CD14-positive monocyte (primary cell): ENCODE results near the gene ELP2. TPM values are rescaled to one million over a fixed set of nuclear protein-coding genes. Genes with fewer than 3 reads are reported as not detected.

Source experiments
- DNase-seq, 3 donors: peaks; one replicate each; pipeline ENCODE4 v3.0.0-alpha.2; 2011 to 2022
- H2AFZ ChIP-seq: 2 replicates; pipeline ENCODE4 v1.6.0; 2012; ENCODE audit warnings: mild to moderate bottlenecking, low read depth, low read length, inconsistent platforms; ENCODE audit not compliant: insufficient read depth, poor library complexity, severe bottlenecking
- H3K27ac ChIP-seq, 2 donors: 1 replicate in 1 of 2; 2 replicates in 1 of 2; pipeline ENCODE4 v1.5.1; 2012 to 2013; ENCODE audit warnings: low read length in 2 of 2, control low read depth in 1 of 2, inconsistent platforms in 1 of 2, low read depth in 1 of 2, mild to moderate bottlenecking in 1 of 2
- H3K27me3 ChIP-seq, 2 donors: one replicate each; pipeline versions ENCODE4 v1.6.0 to v1.6.1; 2011 to 2013; ENCODE audit warnings: low read length in 2 of 2; ENCODE audit not compliant: control insufficient read depth in 2 of 2, insufficient read depth in 2 of 2
- H3K36me3 ChIP-seq, 2 donors: replicated peaks in 1 of 2; 1 replicate in 1 of 2; 2 replicates in 1 of 2; pipeline versions ENCODE4 v1.5.1 to v1.6.1; 2012 to 2013; ENCODE audit warnings: low read length in 2 of 2, control low read depth in 1 of 2, inconsistent platforms in 1 of 2, mild to moderate bottlenecking in 1 of 2; ENCODE audit not compliant: insufficient read depth in 2 of 2, control insufficient read depth in 1 of 2
- H3K4me1 ChIP-seq, 2 donors: 1 replicate in 1 of 2; 2 replicates in 1 of 2; pipeline versions ENCODE4 v1.5.1 to v1.6.1; 2012 to 2013; ENCODE audit warnings: low read length in 2 of 2, control low read depth in 1 of 2, inconsistent platforms in 1 of 2, mild to moderate bottlenecking in 1 of 2, moderate library complexity in 1 of 2; ENCODE audit not compliant: insufficient read depth in 2 of 2, control insufficient read depth in 1 of 2
- H3K4me2 ChIP-seq: replicated peaks from 2 replicates; pipeline ENCODE3; 2012; ENCODE audit warnings: low read length, moderate library complexity, mild to moderate bottlenecking; ENCODE audit not compliant: poor library complexity, severe bottlenecking; ENCODE audit errors: extremely low read depth
- H3K4me3 ChIP-seq, 3 experiments: fragments of 200-600 bp in 1 of 3; sonication (generic) in 1 of 3; replicated peaks in 1 of 3; 1 replicate in 2 of 3; 2 replicates in 1 of 3; pipeline ENCODE4 v1.5.1; 2011 to 2013; ENCODE audit warnings: low read length in 3 of 3, mild to moderate bottlenecking in 3 of 3, control low read depth in 2 of 3, low read depth in 2 of 3, inconsistent platforms in 1 of 3, moderate library complexity in 1 of 3
- H3K79me2 ChIP-seq: 2 replicates; pipeline ENCODE4 v1.6.0; 2012; ENCODE audit warnings: mild to moderate bottlenecking, control low read depth, inconsistent platforms, low read length, moderate library complexity; ENCODE audit not compliant: insufficient read depth
- H3K9ac ChIP-seq: 2 replicates; pipeline ENCODE4 v1.6.0; 2017; ENCODE audit warnings: low read length, mild to moderate bottlenecking; ENCODE audit not compliant: insufficient read depth, poor library complexity, severe bottlenecking
- H3K9me3 ChIP-seq, 2 donors: replicated peaks in 1 of 2; 1 replicate in 1 of 2; 2 replicates in 1 of 2; pipeline versions ENCODE4 v1.5.1 to v1.6.1; 2012 to 2013; ENCODE audit warnings: low read length in 2 of 2, control low read depth in 1 of 2; ENCODE audit not compliant: control insufficient read depth in 1 of 2, insufficient read depth in 1 of 2
- H4K20me1 ChIP-seq: 2 replicates; pipeline ENCODE4 v1.6.0; 2012; ENCODE audit warnings: mild to moderate bottlenecking, low read length, control low read depth, moderate library complexity; ENCODE audit not compliant: insufficient read depth
- H3K27ac Mint-ChIP-seq, 7 donors: one replicate each; pipeline ENCODE4 v1.8.0; 2020; ENCODE audit warnings: mild to moderate bottlenecking in 7 of 7, mixed read lengths in 7 of 7, moderate library complexity in 6 of 7, inconsistent platforms in 2 of 7
- H3K27me3 Mint-ChIP-seq, 3 donors: one replicate each; pipeline ENCODE4 v1.8.0; 2021 to 2022; ENCODE audit warnings: low read depth in 3 of 3, mild to moderate bottlenecking in 3 of 3, mixed read lengths in 3 of 3, moderate library complexity in 3 of 3, inconsistent platforms in 1 of 3
- H3K36me3 Mint-ChIP-seq, 2 donors: one replicate each; pipeline ENCODE4 v1.8.0; 2020; ENCODE audit warnings: mixed read lengths in 2 of 2, inconsistent platforms in 1 of 2, mild to moderate bottlenecking in 1 of 2
- H3K4me1 Mint-ChIP-seq: one replicate; pipeline ENCODE4 v1.8.0; 2020; ENCODE audit warnings: mild to moderate bottlenecking, mixed read lengths
- H3K4me3 Mint-ChIP-seq, 2 donors: one replicate each; pipeline ENCODE4 v1.8.0; 2020; ENCODE audit warnings: mild to moderate bottlenecking in 2 of 2, mixed read lengths in 2 of 2, moderate library complexity in 1 of 2
- H3K9me3 Mint-ChIP-seq, 7 donors: one replicate each; pipeline ENCODE4 v1.8.0; 2020 to 2022; ENCODE audit warnings: mixed read lengths in 7 of 7, mild to moderate bottlenecking in 6 of 7, moderate library complexity in 6 of 7, inconsistent platforms in 2 of 7
- WGBS: methylation state at CpG from one replicate; pipeline ENCODE4 v1.1.5; 2013; ENCODE audit warnings: missing lambda C conversion rate; ENCODE audit not compliant: insufficient coverage; 5-methylcytosine and 5-hydroxymethylcytosine counted together
- intact Hi-C, 2 donors: fragments of 100-400 bp; cut with micrococcal nuclease; formaldehyde crosslinking; loops; one replicate each; pipeline versions ENCODE4 v1.15.0 to v1.15.1; 2023
- polyA plus RNA-seq, 3 donors: library from polyadenylated mRNA; depleted of rRNA in 1 of 3; unstranded in 2 of 3; stranded (reverse) in 1 of 3; fragments of 300-500 nt in 2 of 3; fragments of >200 nt in 1 of 3; fragmentation: Illumina TruSeq in 2 of 3; gene quantifications; 1 replicate in 2 of 3; 2 replicates in 1 of 3; pipeline ENCODE4 v1.2.3, GENCODE V29; 2012 to 2021
- TF ChIP-seq, protein P1 (sequence below): fragments of 200-600 bp; IDR thresholded peaks from one replicate; pipeline ENCODE4 v1.8.0; 2022; ENCODE audit warnings: antibody characterized with exemption, mild to moderate bottlenecking

ELP2 gene
- polyA plus RNA-seq, 3 donors = 24.8 to 52.5 (median 27.1) TPM

DNA sequence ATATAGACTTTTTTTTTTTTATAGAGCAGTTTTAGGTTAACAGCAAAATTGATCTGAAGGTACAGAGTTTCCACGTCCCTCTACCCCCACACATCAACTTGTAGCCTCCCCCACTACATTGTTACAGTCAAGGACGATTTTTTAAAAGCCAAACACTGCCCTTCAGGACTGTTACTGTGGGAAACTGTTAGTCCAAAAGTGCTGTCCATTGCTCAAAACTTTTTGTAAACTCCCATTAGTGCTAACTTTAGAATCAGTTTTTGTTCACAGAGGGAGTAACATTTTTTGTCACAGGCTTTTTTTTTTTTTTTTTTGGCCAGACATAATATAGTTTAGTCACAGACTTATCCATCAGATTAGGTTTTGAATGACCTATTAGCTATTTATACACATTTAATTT lies 24.1 kb downstream of the ELP2 start:
- H3K36me3 Mint-ChIP-seq = peaks cover 74 to 82% of the 10 kb centered on the region in 2 donors
- H3K79me2 ChIP-seq = no peaks in the 10 kb centered on the region
- WGBS = no CpG with 5 or more reads among the region's 2 CpGs

DNA sequence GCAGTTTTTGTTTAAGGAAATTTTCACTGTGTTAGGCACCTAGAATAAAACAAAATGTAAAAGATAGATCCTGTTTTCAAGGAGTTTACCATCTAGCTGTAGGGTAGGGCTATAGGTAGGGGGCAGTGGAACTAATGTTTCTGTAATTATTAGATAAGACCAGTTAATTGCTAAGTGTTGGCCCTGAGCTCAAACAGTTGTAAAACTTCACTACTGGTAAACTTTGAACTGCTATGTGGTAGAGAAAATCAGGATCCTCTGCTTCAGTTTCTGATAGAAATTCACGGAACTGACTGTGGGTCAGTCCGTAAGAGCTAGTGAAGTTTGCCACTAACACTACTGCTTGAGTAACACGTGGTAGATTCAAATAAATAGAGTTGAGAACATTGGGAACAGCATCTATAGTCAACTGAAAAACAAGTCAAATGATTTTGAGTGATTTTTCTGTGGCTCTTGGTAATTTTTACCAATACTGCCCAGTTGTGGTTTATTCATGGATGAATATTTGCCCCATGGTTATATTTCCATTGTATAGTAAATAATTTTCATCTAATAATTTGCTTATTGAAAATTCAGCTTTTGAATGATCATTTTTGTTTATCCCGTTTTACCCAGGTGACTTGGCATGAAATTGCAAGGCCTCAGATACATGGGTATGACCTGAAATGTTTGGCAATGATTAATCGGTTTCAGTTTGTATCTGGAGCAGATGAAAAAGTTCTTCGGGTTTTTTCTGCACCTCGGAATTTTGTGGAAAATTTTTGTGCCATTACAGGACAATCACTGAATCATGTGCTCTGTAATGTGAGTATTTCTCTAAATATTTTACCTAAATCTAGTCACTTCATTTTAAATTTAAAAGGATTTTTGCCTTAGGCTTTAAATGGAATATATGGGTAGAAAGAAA lies 26.4 kb downstream of the ELP2 start:
- no peaks in the 10 kb centered on the region for H3K4me1 ChIP-seq
- H3K36me3 Mint-ChIP-seq = peaks cover 75 to 87% of the 10 kb centered on the region in 2 donors
- DNase-seq = no peak
- H3K9ac ChIP-seq = no peak overlapping the region
- 94% methylated on average over 3 of the region's 7 CpGs for WGBS
- intact Hi-C loops = no loop called here
- H3K27me3 ChIP-seq = no peaks in the 10 kb centered on the region
- H3K79me2 ChIP-seq = no peaks in the 10 kb centered on the region
- H3K27ac ChIP-seq = no peak overlapping the region
- H3K36me3 ChIP-seq = peaks cover 78 to 98% of the 10 kb centered on the region in 2 donors
- no peak overlapping the region for H3K4me2 ChIP-seq
- TF ChIP-seq, protein P1, sequence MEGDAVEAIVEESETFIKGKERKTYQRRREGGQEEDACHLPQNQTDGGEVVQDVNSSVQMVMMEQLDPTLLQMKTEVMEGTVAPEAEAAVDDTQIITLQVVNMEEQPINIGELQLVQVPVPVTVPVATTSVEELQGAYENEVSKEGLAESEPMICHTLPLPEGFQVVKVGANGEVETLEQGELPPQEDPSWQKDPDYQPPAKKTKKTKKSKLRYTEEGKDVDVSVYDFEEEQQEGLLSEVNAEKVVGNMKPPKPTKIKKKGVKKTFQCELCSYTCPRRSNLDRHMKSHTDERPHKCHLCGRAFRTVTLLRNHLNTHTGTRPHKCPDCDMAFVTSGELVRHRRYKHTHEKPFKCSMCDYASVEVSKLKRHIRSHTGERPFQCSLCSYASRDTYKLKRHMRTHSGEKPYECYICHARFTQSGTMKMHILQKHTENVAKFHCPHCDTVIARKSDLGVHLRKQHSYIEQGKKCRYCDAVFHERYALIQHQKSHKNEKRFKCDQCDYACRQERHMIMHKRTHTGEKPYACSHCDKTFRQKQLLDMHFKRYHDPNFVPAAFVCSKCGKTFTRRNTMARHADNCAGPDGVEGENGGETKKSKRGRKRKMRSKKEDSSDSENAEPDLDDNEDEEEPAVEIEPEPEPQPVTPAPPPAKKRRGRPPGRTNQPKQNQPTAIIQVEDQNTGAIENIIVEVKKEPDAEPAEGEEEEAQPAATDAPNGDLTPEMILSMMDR = no peak
- no peak overlapping the region for H3K4me3 ChIP-seq
- H2AFZ ChIP-seq = no peak overlapping the region
- H3K27ac Mint-ChIP-seq = no peak overlapping the region
- peaks cover 3% of the 10 kb centered on the region for H3K4me1 Mint-ChIP-seq
- H3K9me3 Mint-ChIP-seq = no peaks in the 10 kb centered on the region
- no peaks in the 10 kb centered on the region for H3K9me3 ChIP-seq
- H4K20me1 ChIP-seq = no peaks in the 10 kb centered on the region
- no peak overlapping the region for H3K4me3 Mint-ChIP-seq
- no peaks in the 10 kb centered on the region for H3K27me3 Mint-ChIP-seq

More for the DNA sequence above, 24.1 kb downstream of the ELP2 start:
- H3K9me3 ChIP-seq = no peaks in the 10 kb centered on the region
- H2AFZ ChIP-seq = no peak overlapping the region
- H3K27ac ChIP-seq = no peak overlapping the region
- intact Hi-C loops = no loop called here
- H3K27ac Mint-ChIP-seq = no peak overlapping the region
- DNase-seq = no peak
- peaks cover 3% of the 10 kb centered on the region for H3K4me1 Mint-ChIP-seq
- H3K27me3 Mint-ChIP-seq = no peaks in the 10 kb centered on the region
- H3K4me3 Mint-ChIP-seq = no peak overlapping the region
- H3K9me3 Mint-ChIP-seq = no peaks in the 10 kb centered on the region
- no peaks in the 10 kb centered on the region for H3K4me1 ChIP-seq
- TF ChIP-seq, protein P1 = no peak
- H3K36me3 ChIP-seq = peaks cover 81 to 98% of the 10 kb centered on the region in 2 donors
- no peak overlapping the region for H3K4me2 ChIP-seq
- no peak overlapping the region for H3K4me3 ChIP-seq
- H4K20me1 ChIP-seq = no peaks in the 10 kb centered on the region
- no peak overlapping the region for H3K9ac ChIP-seq
- H3K27me3 ChIP-seq = no peaks in the 10 kb centered on the region
